ENCODE measurements around the gene KLHL42. TPM values are rescaled to one million over a fixed set of nuclear protein-coding genes. Genes with fewer than 3 reads are reported as not detected.

Gene KLHL42
- total RNA-seq, 1 experiment from 2014 or later, result 25.9 TPM

DNA sequence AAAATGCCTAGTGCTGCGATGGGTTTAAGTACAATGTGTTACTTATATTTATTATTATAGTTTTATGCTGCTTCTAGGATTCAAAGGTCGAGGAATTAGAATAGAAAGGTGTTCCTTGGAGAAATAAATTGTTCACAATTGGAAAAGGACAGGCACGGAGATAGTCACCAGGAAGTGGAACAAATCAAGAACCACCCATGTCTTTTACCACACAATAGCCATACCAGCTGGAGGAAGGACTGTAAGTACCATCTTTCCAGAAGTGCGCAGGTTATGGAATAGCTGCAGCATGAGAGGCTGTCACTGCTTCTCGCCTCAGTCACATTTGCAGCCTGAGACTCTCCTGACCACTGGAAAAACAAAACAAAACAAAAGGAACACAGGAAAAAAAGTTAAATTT, 40.5 kb downstream of the KLHL42 start:
- no peaks in the 10 kb centered on the region for H3K9me3 ChIP-seq (replicated peaks)
- peaks cover 9% of the 10 kb centered on the region for H3K4me1 ChIP-seq
- no peaks in the 10 kb centered on the region for H3K36me3 ChIP-seq
- no peaks in the 10 kb centered on the region for H3K27me3 ChIP-seq
- no peak overlapping the region for H3K27ac ChIP-seq
- DNase-seq, result no peak
- H3K4me3 ChIP-seq, result no peak overlapping the region

DNA sequence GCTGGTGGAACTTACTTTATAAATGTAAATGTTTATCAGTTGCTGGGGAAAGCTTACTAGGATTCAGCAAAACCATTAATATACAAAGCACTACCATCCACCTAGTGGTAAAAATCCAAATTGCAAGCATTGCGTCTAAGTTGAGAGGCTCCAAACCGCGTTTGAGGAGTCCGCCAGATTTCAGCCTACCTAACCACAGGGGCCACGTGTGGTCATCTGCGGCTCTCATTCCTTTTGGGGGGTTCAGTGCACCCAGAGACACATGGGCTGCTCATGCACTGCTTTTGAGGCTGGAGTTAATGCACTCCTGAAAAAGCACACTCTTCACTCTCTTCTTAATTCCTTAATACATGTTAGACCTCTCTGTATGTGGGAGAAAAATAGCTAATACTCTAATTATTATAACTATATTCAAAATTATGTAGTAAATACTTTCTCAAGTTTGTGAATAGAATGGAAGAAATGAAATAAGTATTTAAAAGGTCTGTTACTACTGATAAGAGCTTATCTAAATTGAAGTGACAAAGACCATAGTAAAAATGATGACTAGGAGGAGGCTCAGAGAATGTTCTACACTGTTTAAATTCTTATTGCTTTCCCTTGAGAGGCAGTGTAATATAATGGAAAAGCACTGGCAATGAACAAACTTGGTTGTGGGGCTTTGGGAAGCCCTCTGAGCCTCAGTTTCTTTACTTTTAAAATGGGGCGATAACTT, 41.4 kb downstream of the KLHL42 start:
- Histone ChIP-seq H3K9me3 (replicated peaks) (no peaks in the 10 kb centered on the region), H3K4me3 (no peak overlapping the region), H3K4me1 (peaks cover 9% of the 10 kb centered on the region), H3K36me3 (no peaks in the 10 kb centered on the region), H3K27me3 (no peaks in the 10 kb centered on the region), H3K27ac (0 out of 2 replicates have a peak overlapping the region, but pooled peaks have one; percentile 1)
- DNase-seq, result peak; percentile 64 to 89

DNA sequence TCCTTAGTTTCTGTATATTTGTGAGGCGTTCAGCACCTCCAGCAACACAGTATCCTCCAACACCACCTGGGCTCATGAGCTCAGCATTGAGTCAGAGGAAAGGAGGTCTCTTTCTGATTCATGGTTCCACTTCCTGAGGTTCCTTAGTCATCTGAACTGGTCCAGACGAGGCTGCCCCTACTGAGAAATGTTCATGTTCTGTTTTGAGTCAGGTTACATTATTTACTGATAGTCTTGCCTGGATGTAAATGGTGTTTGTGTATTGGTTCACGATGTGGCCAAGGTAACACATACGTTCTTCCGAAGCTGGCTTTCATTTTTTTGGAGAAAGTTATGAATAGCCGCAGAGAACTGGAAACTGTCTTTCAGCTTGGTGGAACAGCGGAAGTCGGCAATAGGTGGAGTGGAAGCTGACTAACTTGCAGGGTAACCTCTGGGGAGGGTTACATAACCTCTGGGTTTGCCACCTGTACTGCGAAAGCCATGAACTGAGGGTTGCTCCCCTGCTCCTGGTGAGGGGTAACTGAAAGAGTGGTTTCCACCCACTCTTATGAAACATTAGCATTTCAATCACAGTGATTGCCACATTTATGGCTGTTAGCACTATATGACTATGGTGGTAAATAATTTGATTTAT, 42.2 kb downstream of the KLHL42 start:
- Histone ChIP-seq H3K4me3 (no peak overlapping the region), H3K9me3 (replicated peaks) (no peaks in the 10 kb centered on the region), H3K27me3 (no peaks in the 10 kb centered on the region), H3K27ac (no peak overlapping the region), H3K36me3 (no peaks in the 10 kb centered on the region), H3K4me1 (peaks cover 9% of the 10 kb centered on the region)
- DNase-seq, result no peak

DNA sequence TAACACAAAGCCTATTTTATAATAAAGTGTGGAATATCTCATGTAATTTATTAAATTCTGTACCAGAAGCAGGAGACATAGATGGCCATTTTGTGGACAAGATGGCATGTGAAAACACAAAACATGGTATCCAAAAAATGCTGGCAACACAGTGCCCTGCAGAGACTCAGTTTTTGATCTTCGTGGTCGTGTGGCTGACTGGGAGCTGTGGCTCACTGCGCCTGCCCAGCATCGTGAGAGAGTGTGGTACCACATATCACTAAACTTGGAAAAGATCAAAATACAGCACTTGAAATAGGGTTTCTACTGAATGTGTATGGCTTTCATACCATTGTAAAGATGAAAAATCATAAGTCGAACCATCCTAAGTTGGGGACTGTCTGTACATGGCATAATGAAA, 43.0 kb downstream of the KLHL42 start:
- H3K27me3 ChIP-seq, result no peaks in the 10 kb centered on the region
- no peak overlapping the region for H3K27ac ChIP-seq
- H3K4me1 ChIP-seq, result peaks cover 9% of the 10 kb centered on the region
- H3K4me3 ChIP-seq, result no peak overlapping the region
- H3K36me3 ChIP-seq, result no peaks in the 10 kb centered on the region
- DNase-seq, result no peak
- H3K9me3 ChIP-seq (replicated peaks), result no peaks in the 10 kb centered on the region

DNA sequence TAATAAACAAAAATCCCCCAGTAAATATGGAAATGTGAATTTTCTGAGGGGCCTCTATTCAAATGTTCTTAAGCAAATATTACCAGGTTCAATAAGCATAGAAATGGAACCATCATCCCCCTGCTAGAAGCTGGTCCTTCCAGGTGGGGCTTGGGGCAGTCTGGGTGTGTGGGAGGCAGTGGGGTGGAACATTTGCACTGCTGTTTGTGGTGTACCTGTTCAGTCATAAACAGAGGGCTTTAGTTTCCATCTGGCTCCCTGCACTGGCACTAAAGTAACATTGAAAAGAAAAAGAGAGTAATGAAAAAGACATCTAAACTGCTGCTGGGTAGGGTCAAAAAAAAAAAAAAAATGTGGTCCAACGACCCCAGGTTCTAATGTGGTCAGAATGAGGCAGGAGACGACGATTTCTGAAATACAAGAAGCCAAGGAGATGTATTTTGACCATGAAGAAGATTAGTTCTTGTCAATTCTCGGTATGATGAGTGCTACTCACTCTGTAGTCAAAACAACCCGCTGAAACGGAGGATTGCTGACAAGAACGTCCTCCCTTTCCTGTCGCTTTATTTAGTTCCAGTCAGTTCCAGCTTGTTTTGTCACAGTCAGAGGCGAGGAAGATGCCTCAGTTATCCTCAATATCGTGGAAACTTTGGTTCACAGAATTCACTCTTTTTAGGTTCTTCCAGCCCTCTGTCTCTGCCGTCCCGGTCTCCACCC, 44.3 kb downstream of the KLHL42 start:
- H3K9me3 ChIP-seq (replicated peaks), result no peaks in the 10 kb centered on the region
- DNase-seq, result no peak
- H3K27me3 ChIP-seq, result no peaks in the 10 kb centered on the region
- H3K4me1 ChIP-seq, result peaks cover 6% of the 10 kb centered on the region
- no peaks in the 10 kb centered on the region for H3K36me3 ChIP-seq
- no peak overlapping the region for H3K4me3 ChIP-seq
- H3K27ac ChIP-seq, result no peak overlapping the region

DNA sequence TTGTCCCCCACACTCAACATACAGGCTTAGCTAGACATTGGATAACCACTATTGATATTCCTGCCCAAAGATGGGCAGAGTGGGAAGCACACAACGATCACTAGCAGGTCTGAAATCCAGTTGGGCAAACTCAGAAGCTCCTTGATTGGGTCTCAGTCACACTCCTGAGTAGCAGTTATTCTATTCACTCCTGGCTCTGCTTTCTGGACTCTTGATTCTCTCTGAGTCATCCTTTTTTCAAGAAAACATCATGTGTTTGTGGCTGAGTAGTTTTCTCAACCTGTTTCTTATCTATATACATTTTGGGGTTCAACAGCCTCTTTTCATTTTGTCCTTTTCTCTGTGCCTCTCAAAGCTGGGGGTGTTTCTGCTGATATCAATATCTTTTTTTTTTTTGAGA, 46.0 kb downstream of the KLHL42 start:
- Histone ChIP-seq H3K36me3 (no peaks in the 10 kb centered on the region), H3K27ac (no peak overlapping the region), H3K27me3 (no peaks in the 10 kb centered on the region), H3K4me3 (no peak overlapping the region), H3K4me1 (peaks cover 4% of the 10 kb centered on the region), H3K9me3 (replicated peaks) (no peaks in the 10 kb centered on the region)
- DNase-seq, result no peak

DNA sequence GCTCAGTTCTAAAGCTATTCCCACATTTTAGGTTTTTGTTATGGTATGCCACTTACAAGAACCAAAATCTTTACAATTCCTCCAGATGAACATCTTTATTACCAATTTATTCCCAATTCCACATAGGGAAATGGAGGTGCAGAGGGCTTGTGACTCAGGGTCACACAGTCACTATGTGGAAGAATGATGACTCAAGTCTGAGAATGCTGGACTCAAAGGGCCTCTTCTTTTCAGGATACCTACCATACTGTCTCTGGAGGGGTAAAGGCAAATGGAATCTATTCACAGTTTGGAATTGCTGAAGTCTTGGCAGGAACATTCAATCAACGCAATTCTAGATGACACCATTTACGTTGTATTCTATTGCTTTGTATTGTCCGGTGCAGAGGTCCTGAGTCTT, 48.2 kb downstream of the KLHL42 start:
- no peak for DNase-seq
- no peaks in the 10 kb centered on the region for H3K27me3 ChIP-seq
- no peaks in the 10 kb centered on the region for H3K9me3 ChIP-seq (replicated peaks)
- no peaks in the 10 kb centered on the region for H3K36me3 ChIP-seq
- no peak overlapping the region for H3K27ac ChIP-seq
- H3K4me3 ChIP-seq, result no peak overlapping the region
- H3K4me1 ChIP-seq, result no peaks in the 10 kb centered on the region

DNA sequence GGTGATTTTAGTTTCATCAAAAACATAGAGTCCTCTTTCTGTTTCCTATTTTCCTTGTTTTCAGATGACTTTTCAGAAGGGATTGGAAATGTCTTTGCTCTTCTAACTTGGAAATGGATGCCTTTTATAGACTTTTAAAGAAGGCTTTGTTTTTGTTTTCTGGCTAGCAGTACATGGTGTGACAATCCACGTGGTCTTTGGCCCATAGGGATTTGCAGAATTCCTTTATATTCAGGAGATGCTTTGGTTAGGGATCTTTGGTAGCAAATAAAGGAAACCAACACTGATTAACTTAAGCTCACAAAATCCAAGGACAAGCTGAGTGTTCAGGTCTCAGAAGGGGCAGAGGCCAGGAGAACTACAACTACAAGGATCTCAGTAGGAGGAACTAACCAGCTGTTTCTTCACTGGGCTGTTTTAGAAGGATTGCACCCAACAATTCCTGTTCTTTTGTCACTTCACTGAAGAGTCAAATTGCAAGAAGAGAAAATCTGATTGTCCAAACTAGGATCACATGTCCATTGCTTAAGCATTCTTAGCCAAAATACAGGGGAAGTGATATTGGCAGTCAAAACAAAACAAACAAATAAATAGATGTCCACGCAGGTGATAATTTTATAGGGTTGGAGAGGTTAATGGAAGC, 58.6 kb downstream of the KLHL42 start:
- no peak for DNase-seq
- Histone ChIP-seq H3K4me1 (peaks cover 9% of the 10 kb centered on the region), H3K27ac (no peak overlapping the region)

DNA sequence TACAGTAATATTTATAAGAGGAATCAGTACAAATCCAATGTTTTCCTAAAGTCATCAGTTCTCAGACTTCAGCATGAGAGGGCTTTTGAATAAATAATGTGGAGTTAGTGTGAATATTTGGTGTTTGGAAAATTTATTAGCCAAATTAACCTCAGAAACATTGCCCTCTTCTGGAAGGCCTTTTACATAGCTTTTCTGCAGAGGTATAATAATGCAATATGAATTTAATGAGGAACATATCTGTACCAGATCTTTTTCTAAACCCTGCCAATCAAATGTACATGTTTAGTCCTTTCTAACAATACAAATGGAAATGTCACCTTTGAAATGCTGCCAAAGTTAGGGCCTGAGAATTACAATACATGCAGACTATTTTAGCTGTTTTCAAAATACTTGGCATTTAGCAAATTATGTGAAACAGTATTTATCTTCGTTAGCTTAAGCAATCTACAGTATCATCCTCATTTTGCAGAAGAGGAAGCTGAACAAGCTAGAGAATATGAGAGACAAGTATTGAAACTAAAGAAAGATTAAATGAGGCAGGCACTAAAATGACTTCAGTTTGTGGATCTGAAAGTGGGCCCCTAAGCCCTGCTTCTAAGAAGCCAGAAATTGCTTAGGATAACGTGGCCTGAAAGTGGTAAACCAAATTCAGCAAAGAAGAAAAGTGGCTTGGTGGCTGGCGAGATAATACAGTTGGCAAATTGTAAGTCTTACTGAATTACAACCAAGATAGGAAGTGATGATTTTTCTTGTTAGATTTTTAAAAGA, 60.4 kb downstream of the KLHL42 start:
- H3K27ac ChIP-seq, result no peak overlapping the region
- DNase-seq, result no peak
- no peaks in the 10 kb centered on the region for H3K27me3 ChIP-seq
- H3K9me3 ChIP-seq (replicated peaks), result 0 out of 2 replicates have a peak, but pooled peaks cover 3% of the 10 kb centered on the region
- H3K36me3 ChIP-seq, result no peaks in the 10 kb centered on the region
- no peak overlapping the region for H3K4me3 ChIP-seq
- peaks cover 9% of the 10 kb centered on the region for H3K4me1 ChIP-seq

More for the DNA sequence above, 58.6 kb downstream of the KLHL42 start:
- Histone ChIP-seq H3K4me3 (no peak overlapping the region), H3K27me3 (no peaks in the 10 kb centered on the region), H3K36me3 (no peaks in the 10 kb centered on the region), H3K9me3 (replicated peaks) (0 out of 2 replicates have a peak, but pooled peaks cover 7% of the 10 kb centered on the region)

DNA sequence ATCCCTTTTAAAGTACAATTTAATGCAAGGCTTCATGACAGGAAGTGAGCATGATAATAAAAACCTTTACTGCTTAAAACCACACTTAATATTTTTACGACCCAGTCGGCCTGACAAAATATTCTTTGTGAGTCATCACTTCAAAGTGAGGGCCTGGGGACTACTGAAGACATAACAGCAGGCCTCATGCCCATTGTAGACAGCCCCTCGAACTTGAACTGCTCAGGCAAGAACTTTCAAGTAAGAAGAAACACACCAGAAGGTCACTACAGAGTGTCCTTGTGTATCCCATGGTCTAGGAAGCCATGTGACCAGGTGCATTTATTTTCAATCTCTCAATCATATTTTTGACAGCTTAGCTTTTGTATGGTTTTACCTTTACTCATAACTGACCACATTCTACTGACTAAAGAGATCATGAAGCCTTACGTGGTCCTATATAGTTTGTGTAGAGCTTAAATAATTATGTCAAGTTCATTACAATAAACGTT, 61.4 kb downstream of the KLHL42 start:
- Histone ChIP-seq H3K36me3 (no peaks in the 10 kb centered on the region), H3K4me1 (peaks cover 9% of the 10 kb centered on the region), H3K27me3 (no peaks in the 10 kb centered on the region), H3K9me3 (replicated peaks) (0 out of 2 replicates have a peak, but pooled peaks cover 3% of the 10 kb centered on the region), H3K4me3 (no peak overlapping the region), H3K27ac (no peak overlapping the region)
- DNase-seq, result peak in 1 of 2 experiments; percentile 36

DNA sequence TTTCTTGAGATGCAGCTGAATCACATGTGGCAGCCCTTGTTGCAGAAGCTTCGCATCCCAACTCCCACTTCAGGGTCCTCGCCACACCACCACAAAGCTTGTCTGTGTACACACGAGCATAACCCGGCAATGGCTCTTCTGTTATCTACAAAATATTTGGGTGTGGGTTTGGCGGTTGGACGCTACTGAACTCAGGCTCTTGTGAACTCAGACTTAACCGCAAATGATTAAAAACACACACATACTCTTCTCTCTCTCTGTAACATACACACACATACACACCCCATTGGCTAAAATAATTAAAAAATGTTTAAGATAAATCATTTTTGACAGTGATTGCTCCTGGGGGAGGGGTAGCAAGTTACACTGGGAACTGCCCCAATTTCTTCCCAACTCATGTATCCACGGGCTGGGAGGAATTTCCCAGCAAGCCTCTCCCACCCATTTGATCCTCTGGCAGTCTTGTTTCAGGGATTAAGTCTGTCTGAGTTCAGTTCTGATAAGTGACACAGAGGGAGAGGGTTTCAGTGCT, 63.7 kb downstream of the KLHL42 start:
- Histone ChIP-seq H3K36me3 (no peaks in the 10 kb centered on the region), H3K9me3 (replicated peaks) (no peaks in the 10 kb centered on the region), H3K4me3 (peak overlapping the region; percentile 15; the same call in 1 of the 2 replicates), H3K27me3 (no peaks in the 10 kb centered on the region), H3K27ac (no peak overlapping the region), H3K4me1 (peaks cover 9% of the 10 kb centered on the region)
- DNase-seq, result peak; percentile 19 to 28

DNA sequence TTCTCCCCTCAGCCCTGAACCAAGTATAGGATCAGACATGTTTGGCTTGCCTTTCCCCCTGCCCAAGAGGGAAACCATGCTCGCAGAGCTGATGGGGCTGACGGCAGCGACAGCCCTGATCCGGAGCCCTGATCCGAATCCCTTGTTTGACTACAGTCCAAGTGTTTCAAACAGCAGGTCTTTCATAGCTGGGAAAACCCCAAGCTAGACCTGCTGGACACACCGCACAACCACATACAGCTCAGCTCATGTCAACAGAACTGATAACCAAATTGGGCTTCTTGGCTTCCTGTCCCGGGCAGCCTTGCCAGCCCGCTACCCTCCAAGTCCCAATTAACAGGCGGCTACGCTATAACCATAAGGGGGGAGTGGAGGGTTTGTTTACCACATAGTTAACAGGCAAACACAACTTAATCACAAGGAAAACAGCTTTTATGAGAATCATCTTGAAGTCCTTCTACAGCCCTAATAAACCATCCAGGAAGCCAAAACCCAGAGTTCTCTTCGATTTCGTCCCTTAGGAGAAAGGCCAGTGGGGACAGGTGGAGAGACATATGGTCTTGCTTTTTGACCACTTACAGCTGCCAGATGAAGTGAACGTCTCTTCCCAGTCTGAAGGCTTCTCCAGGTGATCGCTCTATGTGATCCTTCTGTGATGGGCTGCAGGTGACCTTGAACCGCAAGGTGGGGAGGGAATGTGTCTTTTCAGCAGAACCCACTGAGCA, 64.5 kb downstream of the KLHL42 start:
- H3K36me3 ChIP-seq, result no peaks in the 10 kb centered on the region
- H3K4me1 ChIP-seq, result peaks cover 9% of the 10 kb centered on the region
- H3K27ac ChIP-seq, result peak overlapping the region; percentile 13; the same call in 1 of the 2 replicates
- no peaks in the 10 kb centered on the region for H3K9me3 ChIP-seq (replicated peaks)
- H3K27me3 ChIP-seq, result no peaks in the 10 kb centered on the region
- DNase-seq, result no peak
- no peak overlapping the region for H3K4me3 ChIP-seq

DNA sequence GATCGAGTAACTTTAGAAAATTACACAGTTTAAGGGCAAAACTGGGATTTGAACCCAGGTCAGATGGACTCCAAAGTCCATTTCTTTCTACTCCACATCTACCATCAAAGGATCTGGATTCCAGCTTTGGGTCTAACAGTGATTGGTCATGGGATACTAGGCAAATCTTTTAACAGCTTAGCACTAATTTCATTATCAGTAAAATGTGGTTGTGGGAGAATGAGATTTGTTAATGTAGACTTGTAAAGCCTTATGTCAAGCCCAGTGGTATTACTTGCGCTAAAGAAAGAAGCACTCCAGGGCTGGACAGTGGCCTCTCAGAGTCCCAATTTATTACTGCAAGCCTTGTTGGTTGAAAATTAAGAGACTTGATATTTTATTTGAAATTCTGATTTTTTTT, 65.2 kb downstream of the KLHL42 start:
- H3K27ac ChIP-seq, result no peak overlapping the region
- H3K4me3 ChIP-seq, result no peak overlapping the region
- 0 out of 2 replicates have a peak, but pooled peaks cover 2% of the 10 kb centered on the region for H3K9me3 ChIP-seq (replicated peaks)
- no peak for DNase-seq
- no peaks in the 10 kb centered on the region for H3K36me3 ChIP-seq
- H3K27me3 ChIP-seq, result no peaks in the 10 kb centered on the region
- H3K4me1 ChIP-seq, result peaks cover 9% of the 10 kb centered on the region

All from SJCRH30 (cell line).